HG02759 (cell line): Measurements from ENCODE around the gene LRBA.

Experiments
- ATAC-seq: cut with Tn5 transposase; IDR thresholded peaks from one replicate; pipeline ENCODE4 v1.9.1; 2021; ENCODE audit warnings: mild to moderate bottlenecking, moderate library complexity; ENCODE audit not compliant: unreplicated experiment

The LRBA gene

DNA sequence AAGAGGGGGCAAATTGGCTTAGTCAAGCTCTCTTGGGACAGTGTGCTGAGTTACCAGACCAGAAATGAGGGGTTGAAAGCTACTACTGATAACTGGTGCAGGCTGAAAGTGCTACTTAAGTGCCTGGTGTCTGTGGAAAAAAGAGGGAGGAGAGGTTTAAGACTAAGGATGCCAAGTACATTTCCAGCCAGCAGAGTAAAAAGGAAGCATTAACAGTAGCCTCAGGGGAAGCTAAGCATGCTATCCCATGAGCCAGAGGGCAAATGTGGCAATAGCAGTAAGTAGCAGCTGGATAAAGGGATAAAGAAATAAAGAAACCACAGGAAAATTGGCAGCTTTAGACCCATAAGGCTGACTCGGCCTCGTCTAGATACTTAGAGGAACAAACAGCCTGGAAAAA, 629.5 kb downstream of the LRBA start:
- ATAC-seq = no peak

DNA sequence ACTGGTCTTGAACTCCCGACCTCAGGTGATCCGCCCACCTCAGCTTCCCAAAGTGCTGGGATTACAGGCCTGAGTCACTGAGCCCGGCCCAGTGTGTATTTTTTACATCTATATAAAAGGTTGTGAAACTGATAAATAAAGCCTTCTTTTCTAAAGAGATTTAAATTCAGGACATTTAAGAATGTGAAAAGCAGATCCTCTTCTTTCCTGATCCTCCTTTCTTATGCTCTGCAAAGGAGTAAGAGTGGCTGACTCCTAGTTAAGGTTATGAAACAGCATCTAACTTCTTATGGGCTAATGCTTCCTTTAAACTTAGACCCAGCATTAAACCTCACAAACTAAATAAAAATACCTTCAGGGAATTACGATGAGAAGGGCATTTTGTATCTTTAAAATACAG, 630.8 kb downstream of the LRBA start:
- no peak for ATAC-seq

DNA sequence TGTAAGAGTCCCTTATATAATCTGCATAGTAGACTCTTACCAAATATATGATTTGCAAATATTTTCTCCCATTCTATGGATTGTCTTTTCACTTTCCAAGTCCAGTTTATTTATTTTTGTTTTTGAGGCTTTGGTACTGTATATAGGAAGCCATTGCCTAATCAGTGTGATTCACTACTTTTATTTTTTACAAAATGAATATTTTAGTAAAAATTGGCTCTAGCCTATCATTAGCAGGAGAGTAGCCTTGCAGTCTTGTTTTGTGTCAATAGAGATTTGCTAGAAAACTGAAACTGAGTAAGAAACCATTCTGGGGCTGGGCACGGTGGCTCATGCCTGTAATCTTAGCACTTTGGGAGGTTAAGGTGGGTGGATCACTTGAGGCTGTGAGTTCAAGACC, 633.1 kb downstream of the LRBA start:
- no peak for ATAC-seq

DNA sequence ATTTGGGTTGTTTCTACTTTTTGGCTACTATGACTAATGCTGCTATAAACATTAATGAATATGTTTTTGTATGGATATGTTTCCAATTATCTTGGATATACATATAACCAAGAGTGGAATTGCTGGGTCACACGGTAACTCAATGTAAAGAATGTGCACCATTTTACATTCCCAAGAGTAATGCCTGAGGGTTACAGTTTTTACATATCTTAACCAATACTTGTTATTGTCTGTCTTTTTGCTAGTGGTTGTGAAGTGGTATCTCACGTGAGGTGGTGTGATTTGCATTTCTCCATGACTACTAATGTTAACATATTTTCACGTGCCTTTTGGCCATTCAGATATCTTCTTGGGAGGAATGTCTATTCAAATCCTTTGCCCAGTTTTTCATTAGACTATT, 633.5 kb downstream of the LRBA start:
- no peak for ATAC-seq

DNA sequence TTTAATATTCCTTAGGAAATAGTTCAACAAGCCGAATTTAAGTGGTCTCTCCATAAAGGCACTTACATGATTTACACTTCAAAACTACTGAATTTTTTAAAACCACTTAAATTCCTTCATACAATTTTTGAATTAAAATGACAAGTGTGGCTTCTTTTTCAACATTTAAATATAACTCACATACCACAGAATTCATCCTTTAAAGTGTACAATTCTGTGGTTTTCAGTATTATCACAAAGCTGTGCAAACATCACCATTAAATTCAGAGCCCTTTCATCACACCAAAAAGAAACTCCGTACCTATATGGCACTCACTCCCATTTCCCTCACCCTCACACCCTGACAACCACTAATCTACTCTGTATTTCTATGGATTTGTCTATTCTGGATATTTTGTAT, 634.0 kb downstream of the LRBA start:
- ATAC-seq = no peak

DNA sequence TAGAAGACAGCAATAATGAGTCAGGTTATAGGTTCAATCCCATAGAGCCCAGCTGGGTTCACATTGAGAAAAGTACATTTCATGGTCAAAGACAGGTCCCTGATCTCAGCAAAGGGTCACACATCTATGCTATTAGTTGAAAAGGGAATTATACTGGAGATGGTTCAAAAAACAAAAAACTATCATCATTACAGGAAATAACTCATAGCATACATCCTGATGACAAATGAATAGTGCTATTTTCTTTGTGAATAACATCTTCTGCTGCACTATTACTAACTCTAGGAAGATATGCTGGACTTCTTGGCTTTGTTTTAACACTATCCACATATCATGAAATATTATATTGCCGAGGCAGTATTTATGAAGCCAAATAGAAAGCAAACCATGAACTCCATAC, 635.6 kb downstream of the LRBA start:
- ATAC-seq = no peak

DNA sequence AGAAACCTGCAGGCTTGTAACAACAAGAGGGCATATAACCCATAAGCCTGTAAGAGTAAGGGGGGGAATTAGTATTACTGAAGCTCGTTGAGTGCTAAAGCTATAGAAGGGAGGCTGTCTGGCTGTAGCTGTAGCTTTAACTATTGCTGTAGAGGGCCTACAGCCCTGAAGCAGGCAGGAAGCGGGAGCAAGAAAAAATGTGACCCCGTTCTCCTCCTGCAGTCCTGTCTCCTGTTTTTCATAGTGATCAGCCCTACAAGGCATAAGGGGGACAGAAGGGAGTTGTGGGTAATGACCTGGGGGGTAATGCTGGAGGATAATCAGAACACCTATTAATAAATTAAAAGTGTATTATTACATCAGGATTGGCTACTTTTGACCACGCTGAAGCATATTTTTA, 640.1 kb downstream of the LRBA start:
- no peak for ATAC-seq

DNA sequence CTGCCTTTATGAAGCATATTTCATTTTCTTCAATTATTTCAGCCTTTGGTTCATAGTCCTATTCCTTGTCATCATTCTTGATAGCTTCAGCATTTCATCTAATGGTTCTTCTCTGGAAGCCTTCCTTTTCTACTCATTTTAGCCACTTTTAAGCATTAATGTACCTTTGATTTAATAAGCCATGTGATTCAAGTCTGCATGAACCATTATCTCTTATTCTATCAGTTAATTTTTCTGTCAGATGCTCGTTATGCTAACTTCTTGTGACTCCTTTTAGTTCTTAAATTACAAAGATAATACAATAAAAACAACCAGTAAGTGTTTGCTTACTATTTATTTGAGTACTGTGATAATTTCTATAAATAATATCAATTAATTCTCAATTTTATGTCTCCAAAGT, 643.2 kb downstream of the LRBA start:
- ATAC-seq = no peak

DNA sequence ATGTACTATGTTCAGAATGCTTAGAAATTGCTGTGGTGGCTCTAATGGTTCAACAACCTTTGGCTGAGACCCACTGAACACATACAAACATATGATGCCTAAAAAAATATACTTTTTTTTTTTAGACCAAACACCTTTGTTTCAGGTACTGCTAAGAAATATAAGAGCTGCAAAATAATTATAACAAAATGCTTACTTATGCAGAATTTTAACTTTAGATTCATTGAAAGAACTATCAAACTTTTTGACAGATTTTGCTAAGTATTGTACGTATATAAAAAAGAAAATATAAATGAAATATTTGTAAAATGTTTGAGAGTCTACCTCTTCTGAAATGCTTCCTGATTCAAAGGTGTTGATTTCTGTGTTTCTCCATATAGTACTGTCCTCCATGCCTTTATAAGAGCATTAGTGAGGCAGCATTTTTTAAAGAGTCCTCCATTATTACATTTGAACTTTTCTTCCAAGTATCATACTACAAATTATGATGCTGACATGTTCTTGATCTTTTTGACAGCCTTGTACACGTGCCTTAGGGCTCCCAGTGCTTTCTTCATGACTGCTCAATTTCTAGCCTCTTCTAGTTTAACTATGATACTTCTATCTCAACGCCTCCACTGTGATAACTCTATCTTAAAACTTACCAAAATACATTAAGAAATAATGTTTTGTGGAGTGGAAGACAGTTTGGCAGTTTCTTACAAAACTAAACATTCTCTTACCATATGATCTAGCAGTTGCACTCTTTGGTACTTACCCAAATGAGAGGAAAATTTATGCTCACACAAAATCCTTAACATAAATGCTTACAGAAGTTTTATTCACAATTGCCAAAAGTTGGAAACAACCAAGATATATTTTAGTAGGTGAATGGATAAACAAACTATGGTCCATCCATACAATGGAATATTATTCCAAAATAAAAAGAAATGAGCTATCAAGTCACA, 645.4 kb downstream of the LRBA start:
- ATAC-seq = no peak

DNA sequence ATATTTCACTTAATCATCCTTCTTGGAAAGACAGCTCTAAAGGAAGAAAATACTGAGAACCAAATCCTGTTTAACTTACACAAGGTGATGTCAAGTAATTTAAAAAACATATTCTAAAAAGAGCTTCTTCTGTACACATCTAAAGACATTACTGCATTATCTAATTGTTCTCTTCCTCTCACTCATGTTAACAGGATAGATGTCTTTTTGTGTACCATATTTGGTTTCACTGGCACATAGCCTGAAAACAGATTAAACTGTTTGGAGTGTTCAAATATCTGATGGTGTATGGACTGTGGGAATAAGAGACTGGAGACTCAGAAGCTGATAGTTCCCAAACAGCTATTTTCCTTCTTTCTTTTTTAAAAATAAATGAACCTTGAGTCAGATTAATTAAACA, 646.4 kb downstream of the LRBA start:
- no peak for ATAC-seq

DNA sequence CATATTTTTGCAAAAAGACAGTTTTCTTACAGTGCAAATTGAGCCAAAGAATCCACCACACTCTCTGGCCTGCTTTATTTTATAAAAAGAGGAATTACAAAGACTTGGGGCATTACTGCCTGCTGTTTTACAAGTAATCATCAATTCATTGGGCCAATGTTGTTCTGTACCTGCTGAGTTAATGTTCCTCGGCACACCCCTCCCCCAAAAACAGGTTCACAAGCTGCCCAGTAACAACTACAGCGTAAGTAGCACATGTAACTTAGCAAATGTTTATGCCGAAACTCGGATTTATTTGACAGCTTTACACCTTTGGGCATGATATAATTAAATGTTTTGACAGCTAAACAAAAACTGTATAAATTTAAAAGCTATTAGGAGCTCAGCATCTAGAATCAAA, 647.8 kb downstream of the LRBA start:
- ATAC-seq = no peak

DNA sequence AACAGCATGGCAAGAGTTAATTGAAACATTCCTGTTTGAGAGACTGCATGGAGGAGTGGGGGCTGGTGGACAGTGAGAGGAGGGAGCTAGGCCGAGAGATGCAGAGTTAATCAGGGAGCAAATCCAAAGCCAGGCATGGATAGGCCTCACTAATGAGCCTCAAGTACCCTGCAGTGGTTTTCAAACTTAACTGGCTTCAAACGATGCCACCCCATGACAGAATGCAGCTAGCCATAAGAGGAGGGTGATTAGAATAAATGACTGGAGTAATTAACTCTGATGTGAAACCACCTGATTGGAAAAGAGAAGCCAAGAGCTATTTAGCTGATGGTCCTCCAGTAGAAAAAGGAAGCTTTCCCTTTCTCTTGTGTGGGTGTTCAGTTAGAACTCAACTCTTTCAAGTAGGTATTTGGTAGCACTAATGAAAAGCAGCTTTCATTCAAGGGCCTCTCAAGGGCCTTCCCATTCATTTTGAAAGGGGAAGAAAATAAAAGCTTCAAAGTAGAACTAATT, 648.5 kb downstream of the LRBA start:
- peak; percentile 83 for ATAC-seq

DNA sequence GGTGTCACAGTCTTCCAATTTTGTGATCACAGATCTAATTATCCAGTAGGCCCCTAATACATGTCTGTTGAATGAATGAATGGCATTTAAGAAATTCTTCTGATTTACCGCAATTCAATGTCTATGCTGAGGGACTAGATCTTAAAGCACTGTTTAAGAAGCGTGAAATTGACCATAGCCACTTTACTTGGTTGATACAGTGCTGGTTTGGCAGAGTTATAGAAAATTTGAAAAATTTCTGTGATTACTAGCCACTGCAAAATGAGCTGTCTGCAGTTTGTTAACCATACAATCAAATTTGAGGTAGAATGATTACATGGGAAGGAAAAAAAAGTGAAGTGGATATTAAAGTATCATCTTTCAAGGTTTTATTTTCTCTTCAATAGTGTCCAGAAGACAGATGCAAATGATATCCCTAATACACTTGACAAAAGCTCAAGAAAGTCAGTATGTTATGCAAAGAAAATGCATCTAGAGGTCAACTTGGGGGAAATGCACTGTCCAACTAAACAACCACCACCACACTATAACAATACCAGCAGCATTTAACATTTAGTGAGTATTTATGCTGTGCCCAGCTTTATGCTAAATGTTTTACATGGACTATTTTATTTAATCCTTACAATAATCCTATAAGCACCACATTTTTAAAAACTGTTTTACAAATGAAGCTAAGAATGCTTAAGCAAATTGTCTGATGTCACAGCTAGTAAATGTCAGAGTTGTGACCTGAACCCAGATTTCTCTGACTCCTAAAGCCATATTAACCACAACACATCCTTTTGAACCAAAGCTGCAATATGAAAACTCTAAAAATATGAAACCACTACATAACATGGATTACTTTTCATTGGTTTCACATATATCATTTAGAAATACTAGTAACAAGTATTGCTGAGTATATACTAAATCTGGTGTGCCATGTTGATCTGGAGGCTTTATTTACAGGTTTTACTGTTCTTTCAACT, 651.1 kb downstream of the LRBA start:
- ATAC-seq = no peak

DNA sequence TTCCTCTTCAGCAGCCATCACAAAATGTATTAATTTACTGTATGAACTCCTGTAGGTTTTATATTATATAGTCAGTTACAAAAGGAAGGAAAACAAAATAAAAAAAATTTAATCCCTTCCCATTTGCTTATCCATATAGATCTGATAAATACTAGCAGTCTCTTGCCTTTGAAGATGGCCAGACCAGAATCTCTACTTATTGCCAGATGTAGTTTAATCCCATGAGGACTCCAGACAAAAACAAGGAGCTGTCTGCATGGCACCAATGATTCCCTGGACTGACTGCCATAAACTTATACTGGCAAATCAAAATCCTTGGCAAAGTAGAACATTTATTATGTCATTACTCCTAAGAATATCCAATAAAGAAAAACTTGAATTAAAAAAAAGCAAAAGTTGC, 656.4 kb downstream of the LRBA start:
- ATAC-seq = no peak

DNA sequence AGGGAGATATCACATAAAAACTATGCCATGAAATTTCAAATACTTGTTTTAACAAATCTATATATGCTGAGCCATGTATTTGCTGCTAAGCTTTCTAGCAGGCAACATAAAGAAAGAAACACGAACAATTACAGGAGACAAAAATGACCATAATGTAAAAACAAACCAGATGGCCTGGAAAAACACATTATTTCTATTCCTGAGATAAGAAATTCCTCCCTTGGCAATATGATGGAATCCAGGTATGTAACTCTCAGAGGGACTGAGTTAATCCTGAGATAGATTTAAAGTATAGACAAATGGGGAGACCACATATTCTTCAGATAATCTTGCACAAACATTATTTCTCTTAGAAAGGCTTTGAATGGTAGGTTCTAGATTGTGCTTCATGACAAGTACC, 657.3 kb downstream of the LRBA start:
- ATAC-seq = no peak

DNA sequence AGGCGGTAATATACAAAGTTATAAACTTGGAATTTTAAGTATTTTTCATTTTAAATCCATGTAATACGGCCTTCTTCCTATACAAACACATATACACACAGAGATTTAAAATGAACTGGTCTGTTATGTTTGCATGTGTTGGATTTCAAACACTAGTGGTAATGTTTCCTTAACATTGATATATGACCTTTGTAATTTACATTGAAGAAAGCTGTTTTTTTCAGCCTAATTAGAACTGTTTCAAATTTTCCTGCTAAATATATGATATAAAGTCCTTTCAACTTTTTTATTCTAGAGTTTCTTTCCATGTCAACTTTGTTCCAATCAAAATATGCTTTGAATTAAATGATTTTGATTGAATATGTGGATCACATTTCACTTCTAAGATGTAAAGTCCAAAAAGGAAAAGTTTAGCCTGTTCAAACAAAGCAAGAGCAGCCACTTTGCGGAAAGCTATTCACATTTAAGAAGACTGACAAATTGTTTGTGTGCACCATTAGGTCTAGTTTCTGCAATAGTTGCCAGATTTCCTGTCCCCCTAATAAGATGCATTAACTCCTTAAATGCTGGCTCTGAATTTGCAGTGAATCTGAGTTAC, 659.1 kb downstream of the LRBA start:
- no peak for ATAC-seq

DNA sequence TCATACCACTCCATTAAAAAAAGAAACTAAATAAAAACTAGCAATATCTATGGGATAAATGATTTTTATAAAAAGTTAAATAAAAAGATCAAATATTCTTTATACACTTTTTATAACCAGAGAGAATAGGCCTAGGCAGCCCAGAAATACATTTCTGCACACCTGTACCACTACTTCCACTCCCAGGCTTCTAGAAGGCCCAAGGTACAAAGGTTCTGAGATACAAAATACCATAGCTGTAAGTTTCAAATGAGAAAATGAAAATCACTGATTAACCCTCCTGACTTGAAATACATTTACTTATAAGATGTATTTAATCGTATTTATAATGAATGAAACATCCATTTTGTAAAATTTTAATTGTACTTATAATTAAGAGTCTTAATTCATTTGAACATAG, 659.7 kb downstream of the LRBA start:
- ATAC-seq = no peak

DNA sequence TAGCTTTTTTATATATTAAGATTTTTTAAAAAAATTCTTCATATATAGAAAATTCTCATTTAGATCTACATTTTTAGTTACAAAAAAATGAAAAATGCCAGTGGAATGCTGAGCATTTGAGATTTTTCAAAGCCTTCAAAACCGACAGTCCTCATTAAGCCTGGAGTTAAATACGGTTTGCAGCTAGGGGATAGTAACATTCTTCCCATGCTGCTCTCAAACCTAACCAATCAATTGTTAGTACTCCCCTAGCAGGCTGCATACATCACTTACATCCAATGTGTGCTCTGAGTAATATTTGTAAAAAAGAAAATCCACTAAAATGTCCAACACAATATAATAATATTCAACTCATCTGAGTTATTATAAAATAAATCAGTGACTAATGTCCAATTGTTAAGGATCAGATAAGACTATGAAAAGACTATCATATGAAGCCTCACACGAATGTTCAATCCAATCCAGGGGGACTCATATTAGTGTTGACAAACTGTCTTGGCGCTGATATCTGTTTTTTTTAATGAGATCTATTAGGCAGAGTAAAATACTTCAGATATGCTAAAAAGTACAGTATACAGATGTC, 660.8 kb downstream of the LRBA start:
- no peak for ATAC-seq

DNA sequence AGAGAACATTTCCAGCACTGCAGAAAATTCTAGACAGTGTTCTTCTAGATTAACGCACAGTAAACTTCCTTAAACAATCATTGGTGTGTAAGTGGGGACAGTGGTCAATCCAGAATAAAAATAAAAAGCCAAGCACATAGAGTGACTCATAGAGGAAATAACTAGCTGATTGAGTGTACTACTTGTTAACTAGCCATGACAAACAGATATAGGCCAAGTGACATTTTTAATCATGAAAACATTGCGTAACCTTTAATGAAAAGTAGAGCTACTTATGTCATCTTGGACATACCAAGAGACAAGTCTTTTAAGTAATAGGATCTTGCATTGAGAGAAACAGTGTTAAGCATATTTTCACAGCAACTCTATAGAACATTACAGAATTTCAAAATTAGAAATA, 667.0 kb downstream of the LRBA start:
- no peak for ATAC-seq

DNA sequence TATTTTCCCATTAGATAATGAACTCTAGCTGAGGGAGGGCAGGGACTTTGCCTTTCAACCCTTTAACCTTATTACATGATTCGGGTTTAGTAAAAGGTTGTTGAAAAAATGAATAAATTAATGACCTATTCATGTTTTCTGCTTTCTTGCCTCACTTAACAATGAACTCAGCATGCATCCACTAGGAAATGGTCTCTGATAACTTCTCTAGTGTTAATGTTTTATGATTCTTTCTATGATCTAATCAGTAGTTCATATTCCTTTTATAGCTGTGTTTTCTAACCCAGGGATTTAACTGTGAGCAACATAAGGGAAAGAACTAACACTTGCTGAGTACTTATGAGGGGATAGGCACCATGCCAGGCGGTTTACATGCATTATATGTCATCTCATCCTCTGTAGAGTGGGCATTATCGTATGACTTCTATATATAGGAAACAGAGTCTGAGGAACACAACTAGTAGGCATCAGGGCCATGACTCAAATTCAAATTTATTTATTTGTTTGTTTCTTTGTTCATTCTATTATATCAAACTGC, 669.8 kb downstream of the LRBA start:
- no peak for ATAC-seq

DNA sequence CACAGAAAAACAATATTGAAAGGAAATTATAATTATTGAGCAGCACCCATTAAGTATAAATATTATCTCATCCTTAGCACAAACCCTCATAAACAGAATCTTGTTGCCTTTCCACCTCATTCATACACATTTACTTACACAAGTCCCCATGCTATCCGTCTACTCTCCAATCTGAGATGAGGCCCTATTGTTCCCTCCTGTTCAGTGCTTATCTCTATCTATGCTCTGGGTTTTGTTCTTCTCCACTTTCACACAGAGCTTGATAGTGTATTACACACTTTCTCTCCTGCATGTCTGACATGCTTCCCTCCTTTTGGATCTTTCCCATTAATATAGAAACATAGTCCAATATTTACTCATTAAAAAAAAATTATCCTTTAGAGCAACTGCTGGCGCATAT, 671.3 kb downstream of the LRBA start:
- ATAC-seq = no peak
